Measurements from ENCODE around the gene DLG2.
"Not testable (repeated sequence)": the region's sequence is repeated elsewhere in the genome, so short reads cannot be mapped to it uniquely, and the experiment has no call there.

Gene DLG2

DNA sequence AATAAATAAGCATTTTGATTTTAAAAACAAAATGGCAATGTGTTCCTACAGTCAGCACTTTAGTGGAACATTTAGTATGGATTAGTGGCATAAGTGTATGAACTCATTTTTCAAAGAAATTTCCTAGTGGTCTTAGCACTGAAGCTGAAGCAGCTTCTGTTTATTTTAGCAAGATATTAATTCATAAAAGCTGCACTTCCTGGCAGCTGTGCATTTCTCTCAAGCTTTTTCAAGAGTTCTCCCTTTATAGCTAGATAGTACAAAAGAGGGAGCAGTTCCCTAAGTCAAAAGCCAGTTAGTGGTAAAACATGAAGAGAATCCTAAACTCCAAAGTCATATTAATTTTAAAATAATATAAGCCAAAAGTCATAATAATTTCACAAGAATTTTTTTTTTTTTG lies 1304.9 kb downstream of the DLG2 start:
- Histone ChIP-seq H3K36me3 (ENCODE audit: insufficient read depth, low read length) (no peaks in the 10 kb centered on the region), H3K4me1 (ENCODE audit: insufficient read depth, low read length) (no peaks in the 10 kb centered on the region), H3K9me3 (ENCODE audit: low read length) (no peaks in the 10 kb centered on the region), H3K4me3 (ENCODE audit: low read length) (no peak overlapping the region), H3K27me3 (ENCODE audit: insufficient read depth, low read length) (no peaks in the 10 kb centered on the region), H2AFZ (ENCODE audit: low read depth, low read length) (no peak overlapping the region)

DNA sequence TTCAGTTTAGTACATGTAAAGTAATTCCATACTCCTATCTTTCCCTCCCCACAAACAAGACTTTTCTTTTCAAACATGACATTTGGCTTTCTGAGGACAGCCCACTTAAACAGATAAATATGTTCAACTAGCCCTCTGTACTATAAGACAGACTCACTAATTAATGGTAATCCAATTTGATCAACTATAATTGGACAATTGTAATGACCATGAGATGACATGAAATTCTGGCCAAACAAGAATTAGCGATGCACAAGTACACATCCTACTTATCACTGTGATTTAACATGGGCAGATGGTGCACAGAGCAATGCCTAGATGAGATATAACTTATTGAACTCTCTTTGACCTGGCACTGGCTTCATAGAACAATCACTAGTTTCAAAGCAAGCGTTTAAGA lies 1307.3 kb downstream of the DLG2 start:
- H3K36me3 ChIP-seq (ENCODE audit: insufficient read depth, low read length) = no peaks in the 10 kb centered on the region
- no peaks in the 10 kb centered on the region for H3K9me3 ChIP-seq (ENCODE audit: low read length)
- H2AFZ ChIP-seq (ENCODE audit: low read depth, low read length) = no peak overlapping the region
- H3K4me3 ChIP-seq (ENCODE audit: low read length) = no peak overlapping the region
- H3K4me1 ChIP-seq (ENCODE audit: insufficient read depth, low read length) = no peaks in the 10 kb centered on the region
- H3K27me3 ChIP-seq (ENCODE audit: insufficient read depth, low read length) = no peaks in the 10 kb centered on the region

DNA sequence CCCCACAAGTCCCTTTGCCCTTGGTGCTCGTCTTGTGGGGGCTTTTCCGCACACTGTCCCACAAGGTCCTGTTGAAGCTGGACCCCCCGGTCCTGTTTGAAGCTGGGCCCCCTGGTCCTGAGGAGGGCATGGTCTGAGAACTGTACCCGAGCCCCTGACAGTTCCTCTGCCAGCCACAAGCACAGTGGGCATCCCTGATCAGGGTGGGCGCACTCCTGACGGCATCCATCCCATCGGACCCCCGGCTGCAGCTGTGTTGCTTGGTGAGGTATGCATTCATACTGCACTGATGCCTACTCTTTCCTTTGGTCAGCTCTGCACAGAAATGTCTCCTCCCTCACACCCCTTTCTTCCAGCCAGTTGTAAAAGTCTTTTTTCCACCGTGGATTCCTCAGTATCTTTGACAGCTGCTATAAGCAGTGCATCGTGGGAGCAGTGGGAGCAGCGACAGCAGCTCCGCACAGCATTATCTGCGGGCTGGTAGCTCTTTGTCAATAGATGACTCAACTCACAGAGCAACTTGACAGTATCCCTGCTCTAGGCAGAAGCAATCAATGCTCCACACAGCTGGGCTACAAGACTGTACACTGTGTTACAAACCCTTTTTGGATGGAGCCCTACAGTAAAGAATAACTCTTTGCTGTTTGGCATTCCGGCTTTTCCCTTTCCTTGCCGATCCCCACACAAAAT lies 1310.1 kb downstream of the DLG2 start:
- Histone ChIP-seq H3K9me3 (ENCODE audit: low read length) (no peaks in the 10 kb centered on the region), H3K27me3 (ENCODE audit: insufficient read depth, low read length) (no peaks in the 10 kb centered on the region), H3K4me1 (ENCODE audit: insufficient read depth, low read length) (no peaks in the 10 kb centered on the region), H3K4me3 (ENCODE audit: low read length) (peak overlapping the region; percentile 38), H2AFZ (ENCODE audit: low read depth, low read length) (peak overlapping the region; percentile 49), H3K36me3 (ENCODE audit: insufficient read depth, low read length) (no peaks in the 10 kb centered on the region)

DNA sequence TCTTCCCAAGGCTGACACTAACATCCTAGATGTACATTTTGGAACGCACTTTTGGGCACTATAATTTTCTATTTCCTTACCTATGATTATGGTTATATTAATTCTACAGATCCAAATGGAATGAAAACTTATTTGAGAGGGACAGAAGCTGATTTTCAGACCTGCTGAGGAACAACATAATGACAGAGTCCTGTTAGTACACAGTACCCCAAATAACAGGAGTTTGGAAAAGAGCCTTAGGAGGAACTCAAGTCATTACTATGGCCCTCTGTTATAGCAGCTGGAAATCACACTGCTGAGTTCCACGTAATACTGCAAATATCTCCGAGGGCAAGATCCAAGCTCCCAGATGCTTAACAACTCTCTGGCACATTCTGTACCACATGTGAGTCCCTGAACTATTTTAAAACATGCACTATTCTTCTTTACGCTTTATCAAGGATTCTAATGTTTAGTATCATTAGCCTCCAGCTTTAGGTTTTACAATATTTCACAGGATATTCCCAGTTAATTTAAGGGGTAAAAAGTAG lies 1313.2 kb downstream of the DLG2 start:
- Histone ChIP-seq H3K4me3 (ENCODE audit: low read length) (no peak overlapping the region), H3K4me1 (ENCODE audit: insufficient read depth, low read length) (no peaks in the 10 kb centered on the region), H3K27me3 (ENCODE audit: insufficient read depth, low read length) (no peaks in the 10 kb centered on the region), H3K9me3 (ENCODE audit: low read length) (no peaks in the 10 kb centered on the region), H2AFZ (ENCODE audit: low read depth, low read length) (no peak overlapping the region), H3K36me3 (ENCODE audit: insufficient read depth, low read length) (no peaks in the 10 kb centered on the region)

DNA sequence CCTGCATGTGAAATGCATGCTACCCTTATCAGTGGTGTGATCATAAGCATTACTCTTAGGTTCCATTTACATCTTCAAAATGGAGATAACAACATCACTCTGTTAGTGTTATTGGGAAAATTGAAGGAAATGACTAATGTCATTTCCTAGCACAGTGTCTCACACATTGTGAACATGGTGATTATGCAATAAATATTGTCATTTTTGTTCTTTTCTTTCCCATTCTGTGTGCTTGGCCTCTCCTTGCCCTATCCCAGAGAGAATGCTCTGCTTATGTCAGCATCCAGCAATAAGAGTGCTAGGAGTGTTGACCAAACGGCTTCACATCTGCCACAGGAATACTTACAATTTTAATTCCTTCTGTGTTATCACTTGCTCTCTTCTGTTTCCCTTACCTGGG lies 1316.9 kb downstream of the DLG2 start:
- no peak overlapping the region for H3K4me3 ChIP-seq (ENCODE audit: low read length)
- H3K4me1 ChIP-seq (ENCODE audit: insufficient read depth, low read length) = no peaks in the 10 kb centered on the region
- H3K27me3 ChIP-seq (ENCODE audit: insufficient read depth, low read length) = no peaks in the 10 kb centered on the region
- H3K36me3 ChIP-seq (ENCODE audit: insufficient read depth, low read length) = no peaks in the 10 kb centered on the region
- no peak overlapping the region for H2AFZ ChIP-seq (ENCODE audit: low read depth, low read length)
- H3K9me3 ChIP-seq (ENCODE audit: low read length) = no peaks in the 10 kb centered on the region

DNA sequence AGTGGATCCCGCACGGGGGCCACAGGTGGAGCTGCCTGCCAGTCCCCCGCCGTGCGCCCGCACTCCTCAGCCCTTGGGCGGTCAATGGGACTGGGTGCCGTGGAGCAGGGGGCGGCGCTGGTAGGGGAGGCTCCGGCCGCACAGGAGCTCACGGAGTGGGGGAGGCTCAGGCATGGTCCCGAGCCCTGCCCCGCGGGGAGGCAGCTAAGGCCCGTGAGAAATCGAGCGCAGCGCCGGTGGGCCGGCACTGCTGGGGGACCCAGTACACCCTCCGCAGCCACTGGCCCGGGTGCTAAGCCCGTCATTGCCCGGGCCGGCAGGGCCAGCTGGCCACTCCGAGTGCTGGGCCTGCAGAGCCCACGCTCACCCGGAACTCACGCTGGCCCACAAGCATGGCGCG lies 1318.7 kb downstream of the DLG2 start:
- H3K27me3 ChIP-seq (ENCODE audit: insufficient read depth, low read length); H2AFZ ChIP-seq (ENCODE audit: low read depth, low read length); H3K4me1 ChIP-seq (ENCODE audit: insufficient read depth, low read length); H3K36me3 ChIP-seq (ENCODE audit: insufficient read depth, low read length); H3K4me3 ChIP-seq (ENCODE audit: low read length); H3K9me3 ChIP-seq (ENCODE audit: low read length): not testable (repeated sequence)

DNA sequence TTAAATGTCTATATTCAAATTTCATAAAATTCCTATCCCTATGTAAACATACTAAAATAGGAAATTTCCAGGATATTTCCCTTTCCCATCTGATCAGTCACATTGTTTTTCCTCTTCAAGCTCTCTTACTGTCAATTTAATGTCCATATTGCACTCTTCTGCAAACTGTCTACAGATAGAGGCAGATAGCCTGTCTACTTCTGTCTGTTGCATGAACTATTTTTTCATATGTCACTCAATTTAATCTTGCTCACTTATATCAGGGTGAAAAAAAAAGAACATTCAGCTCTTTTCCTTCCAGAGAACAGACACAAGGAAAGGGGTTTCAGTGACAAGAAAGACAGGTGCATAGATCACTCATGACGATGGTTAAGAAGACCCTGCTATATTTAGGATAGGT lies 1327.1 kb downstream of the DLG2 start:
- Histone ChIP-seq H3K4me1 (ENCODE audit: insufficient read depth, low read length) (no peaks in the 10 kb centered on the region), H2AFZ (ENCODE audit: low read depth, low read length) (no peak overlapping the region), H3K4me3 (ENCODE audit: low read length) (no peak overlapping the region), H3K36me3 (ENCODE audit: insufficient read depth, low read length) (no peaks in the 10 kb centered on the region), H3K9me3 (ENCODE audit: low read length) (no peaks in the 10 kb centered on the region), H3K27me3 (ENCODE audit: insufficient read depth, low read length) (no peaks in the 10 kb centered on the region)

DNA sequence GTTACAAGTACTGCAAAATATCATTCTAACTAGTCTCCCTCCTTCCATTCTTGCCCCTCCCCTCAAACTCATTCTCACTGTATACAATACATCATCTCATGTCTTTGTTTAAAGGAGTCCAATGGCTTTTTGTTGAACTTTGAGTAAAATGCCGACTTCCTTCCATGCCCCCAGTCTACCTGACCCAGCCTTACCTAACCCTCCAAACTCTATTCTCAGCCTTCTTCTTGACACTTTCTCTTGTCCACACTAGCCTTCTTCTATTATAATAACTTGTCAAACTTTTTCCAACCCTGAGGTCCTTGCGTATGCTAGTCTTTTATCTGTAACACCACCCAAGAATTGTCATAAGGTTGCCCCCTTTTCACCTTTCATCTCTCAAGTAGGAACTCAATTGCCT lies 1329.6 kb downstream of the DLG2 start:
- Histone ChIP-seq H3K27me3 (ENCODE audit: insufficient read depth, low read length) (no peaks in the 10 kb centered on the region), H3K4me1 (ENCODE audit: insufficient read depth, low read length) (no peaks in the 10 kb centered on the region), H2AFZ (ENCODE audit: low read depth, low read length) (no peak overlapping the region), H3K9me3 (ENCODE audit: low read length) (no peaks in the 10 kb centered on the region), H3K36me3 (ENCODE audit: insufficient read depth, low read length) (no peaks in the 10 kb centered on the region), H3K4me3 (ENCODE audit: low read length) (no peak overlapping the region)

DNA sequence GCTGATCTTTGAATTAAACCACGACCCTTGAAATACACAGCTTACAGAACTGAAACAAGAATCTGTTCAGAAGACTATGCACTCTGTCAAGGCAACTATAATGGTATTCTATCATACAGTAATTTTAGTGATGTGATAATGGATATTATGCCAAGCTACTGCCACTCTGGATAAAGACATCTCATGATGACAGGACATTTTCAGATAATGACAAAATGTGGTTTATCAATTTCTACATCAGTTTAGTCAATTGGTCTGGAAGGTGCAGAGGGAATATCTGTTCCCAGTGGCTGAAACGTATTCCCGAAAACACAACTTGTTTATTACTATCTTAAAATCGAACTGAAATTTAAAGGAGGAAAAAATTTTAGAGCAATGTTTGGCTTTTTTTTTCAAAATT lies 1331.3 kb downstream of the DLG2 start:
- Histone ChIP-seq H3K4me3 (ENCODE audit: low read length) (no peak overlapping the region), H3K9me3 (ENCODE audit: low read length) (no peaks in the 10 kb centered on the region), H2AFZ (ENCODE audit: low read depth, low read length) (no peak overlapping the region), H3K36me3 (ENCODE audit: insufficient read depth, low read length) (no peaks in the 10 kb centered on the region), H3K4me1 (ENCODE audit: insufficient read depth, low read length) (no peaks in the 10 kb centered on the region), H3K27me3 (ENCODE audit: insufficient read depth, low read length) (no peaks in the 10 kb centered on the region)

DNA sequence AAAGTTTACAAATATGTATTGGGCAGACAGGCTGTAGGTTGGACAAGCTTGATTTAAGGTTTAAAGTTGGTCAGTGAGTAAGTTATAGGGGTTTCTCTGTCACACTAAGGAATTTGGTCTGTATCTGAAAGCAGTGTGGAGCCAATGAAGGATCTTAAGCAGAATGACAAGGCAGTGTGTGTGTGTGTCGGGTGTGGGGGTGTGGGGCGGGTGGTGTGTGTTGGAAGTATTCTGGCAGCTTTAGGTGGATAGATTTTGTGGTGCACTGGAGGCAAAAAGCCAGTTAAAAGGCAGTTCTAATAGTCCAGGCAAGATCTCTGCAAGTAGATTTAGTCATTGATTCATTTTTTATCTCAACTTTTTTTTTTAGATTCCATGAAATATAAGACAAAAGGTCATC lies 1334.2 kb downstream of the DLG2 start:
- H3K9me3 ChIP-seq (ENCODE audit: low read length) = no peaks in the 10 kb centered on the region

DNA sequence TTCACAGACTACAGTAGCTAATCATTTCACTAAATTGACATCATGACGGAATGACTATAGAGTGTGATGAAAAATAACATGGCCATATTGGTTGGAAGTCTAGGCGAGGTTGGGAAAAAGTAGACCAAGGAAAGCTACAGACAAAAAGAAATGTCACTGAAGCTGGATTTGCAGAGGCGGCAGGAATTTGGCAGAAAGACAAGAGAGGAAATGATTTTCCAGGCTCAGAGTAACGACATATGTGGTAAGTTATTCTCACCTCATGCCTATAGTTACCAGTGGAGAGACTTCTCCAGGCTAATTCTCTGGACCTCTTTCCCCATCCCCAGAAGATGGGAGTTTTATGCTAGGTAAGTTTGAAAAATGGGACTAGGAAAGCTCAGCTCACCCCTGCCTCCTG lies 1335.1 kb downstream of the DLG2 start:
- Histone ChIP-seq H2AFZ (ENCODE audit: low read depth, low read length) (no peak overlapping the region), H3K36me3 (ENCODE audit: insufficient read depth, low read length) (no peaks in the 10 kb centered on the region), H3K9me3 (ENCODE audit: low read length) (no peaks in the 10 kb centered on the region), H3K4me1 (ENCODE audit: insufficient read depth, low read length) (no peaks in the 10 kb centered on the region), H3K27me3 (ENCODE audit: insufficient read depth, low read length) (no peaks in the 10 kb centered on the region), H3K4me3 (ENCODE audit: low read length) (no peak overlapping the region)

More for the DNA sequence above, 1334.2 kb downstream of the DLG2 start:
- H3K36me3 ChIP-seq (ENCODE audit: insufficient read depth, low read length) = no peaks in the 10 kb centered on the region
- no peaks in the 10 kb centered on the region for H3K4me1 ChIP-seq (ENCODE audit: insufficient read depth, low read length)
- no peak overlapping the region for H3K4me3 ChIP-seq (ENCODE audit: low read length)
- H3K27me3 ChIP-seq (ENCODE audit: insufficient read depth, low read length) = no peaks in the 10 kb centered on the region
- H2AFZ ChIP-seq (ENCODE audit: low read depth, low read length) = no peak overlapping the region

DNA sequence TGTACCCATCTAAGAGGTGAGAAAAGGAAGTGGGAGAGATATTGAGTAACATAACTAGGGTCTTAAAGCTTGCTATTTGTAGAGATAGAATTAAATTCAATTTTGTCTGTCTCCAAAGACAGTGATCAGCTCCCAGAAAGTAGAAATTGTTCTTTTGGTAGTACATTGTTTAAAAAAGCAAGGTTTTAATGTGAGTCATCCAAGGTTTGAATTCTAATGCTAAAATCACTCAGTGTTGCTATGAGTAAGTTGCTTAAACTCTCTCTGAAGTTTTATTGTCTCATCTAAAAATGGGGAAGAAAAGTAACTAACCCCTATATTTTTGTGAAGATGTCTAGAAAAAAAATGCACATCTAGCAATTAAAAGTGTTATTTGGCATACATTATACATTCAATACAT lies 1336.5 kb downstream of the DLG2 start:
- H2AFZ ChIP-seq (ENCODE audit: low read depth, low read length) = no peak overlapping the region
- no peaks in the 10 kb centered on the region for H3K36me3 ChIP-seq (ENCODE audit: insufficient read depth, low read length)
- H3K27me3 ChIP-seq (ENCODE audit: insufficient read depth, low read length) = no peaks in the 10 kb centered on the region
- no peaks in the 10 kb centered on the region for H3K9me3 ChIP-seq (ENCODE audit: low read length)
- H3K4me3 ChIP-seq (ENCODE audit: low read length) = no peak overlapping the region
- no peaks in the 10 kb centered on the region for H3K4me1 ChIP-seq (ENCODE audit: insufficient read depth, low read length)

DNA sequence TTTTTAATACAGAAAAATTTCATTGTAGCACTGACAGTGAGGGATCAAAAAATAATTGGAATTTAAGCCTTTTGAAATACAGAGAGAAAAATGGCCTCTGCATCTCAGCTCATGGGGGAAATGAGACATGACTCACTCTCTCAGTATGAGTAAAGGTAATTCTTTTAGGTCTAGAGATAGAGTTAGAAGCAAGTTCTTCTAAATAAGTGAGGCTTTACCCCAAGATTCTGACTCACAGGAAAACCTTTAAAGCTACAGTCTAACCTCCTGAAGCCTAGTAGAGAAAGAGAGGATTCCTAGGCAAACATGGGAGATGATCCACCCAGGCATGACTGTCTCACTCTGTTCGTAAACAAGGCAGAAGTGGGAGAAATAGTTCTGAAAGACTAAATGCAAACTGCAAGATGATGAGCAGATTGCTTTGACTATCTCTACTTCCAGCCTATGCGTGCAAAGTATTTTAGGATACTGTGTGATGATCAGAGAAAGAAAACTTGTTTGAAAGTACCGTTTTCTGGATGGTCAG lies 1337.7 kb downstream of the DLG2 start:
- H2AFZ ChIP-seq (ENCODE audit: low read depth, low read length) = no peak overlapping the region
- H3K4me3 ChIP-seq (ENCODE audit: low read length) = no peak overlapping the region
- H3K36me3 ChIP-seq (ENCODE audit: insufficient read depth, low read length) = no peaks in the 10 kb centered on the region
- H3K9me3 ChIP-seq (ENCODE audit: low read length) = no peaks in the 10 kb centered on the region
- H3K4me1 ChIP-seq (ENCODE audit: insufficient read depth, low read length) = no peaks in the 10 kb centered on the region
- H3K27me3 ChIP-seq (ENCODE audit: insufficient read depth, low read length) = no peaks in the 10 kb centered on the region

DNA sequence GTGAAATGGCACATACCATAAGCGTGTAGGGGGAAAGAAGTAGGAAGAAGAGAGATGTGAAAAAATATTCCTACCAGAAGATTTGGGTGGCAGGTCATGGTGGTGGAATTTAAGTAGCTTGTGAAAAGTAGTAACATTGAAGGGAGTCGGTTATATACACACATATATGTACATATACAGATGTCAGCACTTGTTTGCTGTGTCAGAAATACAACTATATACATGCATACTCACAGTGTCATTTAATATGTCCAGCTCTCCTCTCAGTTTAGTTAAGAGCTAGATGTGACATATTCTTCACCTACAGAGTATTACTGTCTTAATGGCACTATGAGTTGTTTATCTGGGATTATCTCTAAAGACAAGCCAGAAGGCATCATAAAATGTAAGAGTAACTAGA lies 1353.6 kb downstream of the DLG2 start:
- Histone ChIP-seq H3K27me3 (ENCODE audit: insufficient read depth, low read length) (no peaks in the 10 kb centered on the region), H3K4me1 (ENCODE audit: insufficient read depth, low read length) (no peaks in the 10 kb centered on the region), H3K4me3 (ENCODE audit: low read length) (no peak overlapping the region), H3K36me3 (ENCODE audit: insufficient read depth, low read length) (no peaks in the 10 kb centered on the region), H3K9me3 (ENCODE audit: low read length) (no peaks in the 10 kb centered on the region), H2AFZ (ENCODE audit: low read depth, low read length) (no peak overlapping the region)

All from neuron (in vitro differentiated cells).